GM18870 (cell line): ENCODE results near the gene TMEM271.

Experiments
- ATAC-seq: cut with Tn5 transposase; IDR thresholded peaks from one replicate; pipeline ENCODE4 v1.9.1; 2021; ENCODE audit warnings: moderate library complexity; ENCODE audit not compliant: unreplicated experiment

Gene TMEM271

DNA sequence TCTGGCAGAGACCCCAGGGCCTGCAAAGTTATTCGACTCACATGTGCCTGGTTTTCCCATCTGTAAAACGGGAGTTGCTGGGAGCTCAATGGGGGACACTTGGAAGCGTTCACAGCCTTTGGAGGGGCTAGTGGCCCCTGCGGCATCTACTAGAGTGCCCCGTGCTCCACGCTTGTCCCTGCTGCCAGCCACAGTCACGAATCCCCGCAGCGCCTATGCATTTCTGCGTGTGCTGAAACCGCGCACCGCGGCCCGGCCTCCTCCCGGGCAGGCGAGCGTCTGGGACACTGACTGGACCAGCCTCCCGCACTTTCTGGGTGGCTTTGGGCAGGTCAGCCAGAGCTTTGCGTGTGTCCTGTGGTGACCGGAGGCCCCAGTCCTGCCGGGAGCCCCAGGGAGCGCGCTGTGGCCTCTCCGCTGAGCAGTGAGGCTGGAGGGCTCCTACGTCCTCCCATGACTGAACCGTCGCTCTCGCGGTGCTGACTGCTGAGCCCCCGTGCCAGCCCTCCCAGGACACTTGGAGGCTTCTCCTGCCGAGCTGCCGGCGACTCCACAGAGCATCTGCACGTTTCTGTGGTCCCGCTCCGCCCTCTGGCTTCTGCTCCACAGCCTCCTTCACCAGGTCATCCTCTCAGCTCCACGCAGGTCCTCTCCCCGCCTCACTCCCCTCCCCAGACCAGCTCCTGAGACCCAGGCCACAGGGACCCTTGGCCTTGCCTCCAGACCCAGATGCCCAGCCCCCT lies 40.7 kb downstream of the TMEM271 start:
- ATAC-seq: no peak

DNA sequence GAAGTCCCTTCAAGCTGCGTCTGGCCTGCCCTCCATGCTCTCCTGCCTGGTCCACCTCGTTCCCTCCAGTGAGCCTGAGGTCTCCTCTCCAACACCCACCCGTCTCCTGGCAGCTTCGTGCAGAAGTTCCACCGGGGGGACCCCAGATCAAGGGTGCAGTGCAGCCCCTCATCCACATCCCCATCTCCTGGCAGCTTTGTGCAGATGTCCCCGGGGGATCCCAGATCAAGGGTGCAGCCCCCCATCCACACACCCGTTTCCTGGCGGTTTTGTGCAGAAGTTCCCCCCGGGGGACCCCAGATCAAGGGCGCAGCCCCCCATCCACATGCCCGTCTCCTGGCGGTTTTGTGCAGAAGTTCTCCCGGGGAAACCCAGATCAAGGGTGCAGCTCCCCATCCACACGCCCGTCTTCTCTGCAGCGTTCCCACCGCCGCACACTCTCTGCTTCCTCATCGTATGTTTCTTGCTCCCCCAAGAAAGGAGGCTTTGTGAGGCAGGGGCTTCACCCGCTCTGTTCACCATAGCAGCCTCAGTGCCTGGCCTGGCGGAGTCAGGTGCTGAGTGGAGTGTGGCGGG lies 41.4 kb downstream of the TMEM271 start:
- ATAC-seq: no peak

DNA sequence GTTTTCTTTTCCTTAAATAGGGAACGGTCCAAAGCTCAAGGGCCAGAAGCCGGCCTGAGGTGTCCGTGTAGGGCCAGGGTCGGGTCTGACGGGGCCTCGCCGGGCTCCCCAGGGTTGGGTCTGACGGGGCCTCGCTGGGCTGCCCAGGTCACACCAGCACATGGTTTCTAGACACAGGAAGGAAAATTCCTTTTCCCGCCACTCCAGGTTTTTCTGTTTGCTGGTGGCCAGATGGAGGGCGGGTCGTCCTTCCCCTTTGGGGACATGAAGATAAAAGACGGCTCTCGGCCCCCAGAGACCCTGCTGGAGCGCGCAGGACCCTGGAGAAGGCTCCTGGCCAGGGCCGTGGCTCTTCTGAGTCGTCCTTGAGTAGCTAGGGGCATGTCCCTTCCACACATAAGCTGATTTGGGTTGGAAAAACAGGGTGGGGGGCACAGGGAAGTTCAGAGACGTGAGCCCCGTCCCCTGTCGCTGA lies 42.0 kb downstream of the TMEM271 start:
- ATAC-seq: no peak

DNA sequence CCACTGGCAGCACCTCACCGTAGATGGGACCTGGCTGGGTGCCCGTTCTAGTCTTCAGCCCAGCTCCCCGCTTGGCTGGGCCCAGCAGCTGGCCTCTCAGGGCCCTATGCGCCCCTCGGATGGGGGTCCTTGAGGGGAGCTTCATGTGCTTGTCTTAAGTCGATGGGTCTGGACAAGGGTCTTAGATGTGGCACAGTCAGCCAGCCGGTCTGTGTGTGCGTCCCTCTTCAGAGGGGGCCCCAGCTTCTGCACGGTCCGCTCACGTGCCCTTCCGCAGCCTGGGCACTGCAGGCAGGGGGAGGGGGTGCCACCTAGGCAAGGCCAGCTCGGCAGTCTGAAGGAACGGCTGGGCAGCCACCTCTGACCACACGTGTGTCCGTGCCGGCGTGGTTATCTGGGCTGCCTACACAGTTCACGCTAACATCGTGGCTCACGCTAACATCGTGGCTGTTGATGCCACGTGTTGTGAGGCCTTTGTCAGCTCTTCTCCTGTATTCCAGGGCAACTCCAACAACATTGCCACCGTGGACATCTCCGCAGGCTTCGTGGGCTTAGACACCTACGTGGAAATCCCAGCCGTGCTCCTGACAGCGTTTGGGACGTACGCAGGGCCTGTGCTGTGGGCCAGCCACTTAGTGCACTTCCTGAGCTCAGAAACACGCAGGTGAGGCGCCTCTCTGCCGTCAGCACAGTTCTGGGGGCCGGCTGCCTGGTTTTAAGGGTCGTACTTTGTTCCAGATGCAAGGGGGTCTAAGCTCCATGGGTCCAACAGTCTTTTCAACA lies 42.6 kb downstream of the TMEM271 start:
- no peak for ATAC-seq

GRCh38 chr4:532588-533317 lies 43.3 kb downstream of the TMEM271 start:
- ATAC-seq: no peak

- no peak for ATAC-seq
Observed at GRCh38 chr4:531721-532565, 44.2 kb downstream of the TMEM271 start.

DNA sequence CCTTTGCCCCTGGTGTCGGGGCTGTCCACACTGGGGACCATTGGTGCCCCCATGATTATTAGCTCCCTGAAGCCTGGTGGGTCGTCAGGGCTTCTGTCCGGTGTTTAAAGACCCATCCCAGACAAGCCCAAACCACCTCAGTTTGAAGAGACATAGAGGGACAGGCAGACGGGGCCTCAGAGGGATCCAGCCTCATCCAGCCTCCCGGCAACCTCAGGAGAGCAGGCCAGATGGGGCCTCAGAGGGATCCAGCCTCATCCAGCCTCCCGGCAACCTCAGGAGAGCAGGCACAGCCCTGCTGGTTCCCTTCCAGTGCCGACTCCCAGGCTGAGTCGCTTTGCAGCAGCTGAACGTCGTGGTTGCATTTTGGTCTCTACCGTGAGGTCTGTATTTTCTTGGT lies 45.0 kb downstream of the TMEM271 start:
- no peak for ATAC-seq

GRCh38 chr4:530017-530781 lies 45.9 kb downstream of the TMEM271 start:
- ATAC-seq: no peak

DNA sequence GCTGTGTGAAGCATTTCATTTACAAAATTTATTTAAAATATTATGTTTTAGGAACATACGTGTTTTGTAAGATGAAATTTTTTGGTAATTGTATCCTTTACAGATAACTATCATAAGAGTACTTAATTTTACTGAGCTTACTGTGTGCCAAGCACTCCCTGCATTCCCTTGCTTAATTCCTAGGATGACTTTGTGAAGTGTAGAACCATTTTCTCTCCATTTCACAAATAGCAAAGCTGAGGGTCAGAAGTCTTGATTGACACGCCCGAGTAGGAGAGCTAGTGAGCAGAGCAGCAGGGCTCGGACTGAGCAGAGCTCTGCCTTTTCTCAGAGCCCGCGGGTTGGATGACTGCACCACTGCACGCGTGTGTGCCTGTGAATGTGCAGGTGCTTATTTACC lies 46.5 kb downstream of the TMEM271 start:
- ATAC-seq: no peak

GRCh38 chr4:528835-529234 lies 47.3 kb downstream of the TMEM271 start:
- no peak for ATAC-seq

- no peak for ATAC-seq
Observed at GRCh38 chr4:528296-528695, 47.8 kb downstream of the TMEM271 start.

GRCh38 chr4:526971-527460 lies 49.1 kb downstream of the TMEM271 start:
- no peak for ATAC-seq

- no peak for ATAC-seq
Observed at GRCh38 chr4:526189-526909, 49.7 kb downstream of the TMEM271 start.

GRCh38 chr4:525660-526059 lies 50.4 kb downstream of the TMEM271 start:
- no peak for ATAC-seq

DNA sequence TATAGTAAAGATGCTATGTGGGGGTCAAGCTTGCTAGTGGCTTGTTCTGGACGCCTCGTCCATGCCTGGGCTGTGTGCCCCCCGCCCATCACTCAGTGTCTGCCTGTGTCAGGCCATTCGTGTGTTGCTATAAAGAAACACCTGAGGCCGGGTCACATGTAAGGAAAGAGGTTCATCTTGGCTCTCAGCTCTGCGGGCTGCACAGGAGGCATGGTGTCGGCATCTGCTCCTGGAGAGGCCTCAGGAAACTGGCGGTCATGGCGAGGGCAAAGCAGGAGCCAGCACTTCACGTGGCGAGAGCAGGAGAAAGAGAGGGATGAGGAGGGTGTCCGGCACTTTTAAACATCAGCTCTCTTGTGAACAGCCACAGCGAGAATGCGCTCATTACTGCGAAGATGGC lies 51.9 kb downstream of the TMEM271 start:
- no peak for ATAC-seq
